Measurements from ENCODE around the gene AGT. TPM values are rescaled to one million over a fixed set of nuclear protein-coding genes. Genes with fewer than 3 reads are reported as not detected.
A peak's percentile ranks its signal among the peaks of the same experiment; 100 is the strongest.

AGT gene
- total and polyA plus RNA-seq, 4 experiments from 2014 or later, result not detected

DNA sequence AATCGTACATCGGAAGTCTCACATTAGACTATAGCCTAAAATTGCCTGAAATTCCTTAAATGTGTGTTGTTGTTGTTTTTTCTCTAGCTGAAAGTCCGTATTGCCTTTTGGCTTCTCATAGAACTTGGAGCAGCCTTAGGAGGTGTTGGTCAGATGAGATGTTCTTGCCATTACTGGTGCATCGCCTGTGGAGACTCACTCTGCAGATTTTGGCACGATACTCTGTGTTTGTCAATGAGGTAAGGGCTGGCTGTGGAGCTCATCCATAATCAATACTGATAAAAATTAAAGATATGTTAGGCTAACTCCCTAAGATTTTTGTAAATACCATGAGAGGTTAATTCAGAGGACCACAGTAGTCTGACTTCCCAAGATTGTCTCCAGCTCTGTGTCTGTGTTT is 28.9 kb downstream of the AGT start:
- intact Hi-C loops (cut with micrococcal nuclease), result no loop called here
- H3K27ac ChIP-seq (ENCODE audit: low read depth, low read length), result no peak overlapping the region
- no peaks in the 10 kb centered on the region for H3K9me3 ChIP-seq (ENCODE audit: control insufficient read depth in 1 of 2, low read length in 2 of 2)
- peaks cover 0 to 1% (median 0%) of the 10 kb centered on the region in 4 donors for H3K4me1 Mint-ChIP-seq
- ChIA-PET POLR2A (ENCODE audit: partially characterized antibody) (no interaction called here), CTCF (ENCODE audit: partially characterized antibody) (interaction anchor here (1.8 kb wide), 1 partner anchor 16 kb away, joined by 4 read pairs; no protein-coding TSS in a partner anchor)
- H3K27me3 Mint-ChIP-seq, result no peaks in the 10 kb centered on the region
- H3K4me1 ChIP-seq (ENCODE audit: insufficient read depth, low read length), result no peaks in the 10 kb centered on the region
- no peak for DNase-seq
- peaks cover 67% of the 10 kb centered on the region for H3K36me3 ChIP-seq (ENCODE audit: insufficient read depth, low read length)
- H3K27me3 ChIP-seq (ENCODE audit: insufficient read depth, low read length), result no peaks in the 10 kb centered on the region
- H3K36me3 Mint-ChIP-seq, result peaks cover 61 to 92% of the 10 kb centered on the region in 2 donors
- peaks cover 0 to 3% (median 0%) of the 10 kb centered on the region in 8 donors for H3K9me3 Mint-ChIP-seq
- no peak overlapping the region for H3K4me3 ChIP-seq (ENCODE audit: low read length in 2 of 2)
- H3K4me3 Mint-ChIP-seq, result no peak overlapping the region
- no peak overlapping the region for H3K27ac Mint-ChIP-seq

GRCh38 chr1:230684146-230684545 is 29.8 kb downstream of the AGT start:
- H3K4me3 ChIP-seq (ENCODE audit: low read length in 2 of 2), result no peak overlapping the region
- ChIA-PET CTCF (ENCODE audit: partially characterized antibody) (interaction anchor here (1.8 kb wide), 1 partner anchor 16 kb away, joined by 4 read pairs; no protein-coding TSS in a partner anchor), POLR2A (ENCODE audit: partially characterized antibody) (no interaction called here)
- H3K27me3 Mint-ChIP-seq, result no peaks in the 10 kb centered on the region
- intact Hi-C loops (cut with micrococcal nuclease), result no loop called here
- peaks cover 63 to 92% of the 10 kb centered on the region in 2 donors for H3K36me3 Mint-ChIP-seq
- H3K4me1 ChIP-seq (ENCODE audit: insufficient read depth, low read length), result no peaks in the 10 kb centered on the region
- H3K9me3 Mint-ChIP-seq, result peaks cover 0 to 3% (median 0%) of the 10 kb centered on the region in 8 donors
- no peak overlapping the region for H3K27ac Mint-ChIP-seq
- no peaks in the 10 kb centered on the region for H3K27me3 ChIP-seq (ENCODE audit: insufficient read depth, low read length)
- H3K27ac ChIP-seq (ENCODE audit: low read depth, low read length), result no peak overlapping the region
- peaks cover 0 to 1% (median 0%) of the 10 kb centered on the region in 4 donors for H3K4me1 Mint-ChIP-seq
- H3K4me3 Mint-ChIP-seq, result no peak overlapping the region
- no peak for DNase-seq
- no peaks in the 10 kb centered on the region for H3K9me3 ChIP-seq (ENCODE audit: control insufficient read depth in 1 of 2, low read length in 2 of 2)
- peaks cover 67% of the 10 kb centered on the region for H3K36me3 ChIP-seq (ENCODE audit: insufficient read depth, low read length)

GRCh38 chr1:230682882-230683610 is 30.9 kb downstream of the AGT start:
- H3K27me3 Mint-ChIP-seq, result no peaks in the 10 kb centered on the region
- ChIA-PET POLR2A (ENCODE audit: partially characterized antibody) (no interaction called here), CTCF (ENCODE audit: partially characterized antibody) (interaction anchor here (1.8 kb wide), 1 partner anchor 15 kb away, joined by 4 read pairs; no protein-coding TSS in a partner anchor)
- H3K27me3 ChIP-seq (ENCODE audit: insufficient read depth, low read length), result no peaks in the 10 kb centered on the region
- peak overlapping the region in 1 of 7 donors; percentile 14 for H3K27ac Mint-ChIP-seq
- no peak for DNase-seq
- H3K4me3 ChIP-seq (ENCODE audit: low read length in 2 of 2), result no peak overlapping the region
- H3K4me3 Mint-ChIP-seq, result no peak overlapping the region
- no peak overlapping the region for H3K27ac ChIP-seq (ENCODE audit: low read depth, low read length)
- H3K4me1 Mint-ChIP-seq, result peaks cover 0 to 1% (median 0%) of the 10 kb centered on the region in 4 donors
- H3K9me3 Mint-ChIP-seq, result peaks cover 0 to 3% (median 0%) of the 10 kb centered on the region in 8 donors
- H3K9me3 ChIP-seq (ENCODE audit: control insufficient read depth in 1 of 2, low read length in 2 of 2), result no peaks in the 10 kb centered on the region
- H3K4me1 ChIP-seq (ENCODE audit: insufficient read depth, low read length), result no peaks in the 10 kb centered on the region
- H3K36me3 Mint-ChIP-seq, result peaks cover 69 to 94% of the 10 kb centered on the region in 2 donors
- intact Hi-C loops (cut with micrococcal nuclease), result no loop called here
- peaks cover 65% of the 10 kb centered on the region for H3K36me3 ChIP-seq (ENCODE audit: insufficient read depth, low read length)

- no peaks in the 10 kb centered on the region for H3K27me3 ChIP-seq (ENCODE audit: insufficient read depth, low read length)
- no peaks in the 10 kb centered on the region for H3K9me3 ChIP-seq (ENCODE audit: control insufficient read depth in 1 of 2, low read length in 2 of 2)
- intact Hi-C loops (cut with micrococcal nuclease), result no loop called here
- peaks cover 61% of the 10 kb centered on the region for H3K36me3 ChIP-seq (ENCODE audit: insufficient read depth, low read length)
- DNase-seq, result no peak
- no peaks in the 10 kb centered on the region for H3K27me3 Mint-ChIP-seq
- peak overlapping the region in 3 of 7 donors; percentile 30 to 56 (median 41) for H3K27ac Mint-ChIP-seq
- H3K9me3 Mint-ChIP-seq, result peaks cover 0 to 3% (median 0%) of the 10 kb centered on the region in 8 donors
- H3K4me1 ChIP-seq (ENCODE audit: insufficient read depth, low read length), result no peaks in the 10 kb centered on the region
- POLR2A ChIA-PET (ENCODE audit: partially characterized antibody), result no interaction called here
- no peak overlapping the region for H3K27ac ChIP-seq (ENCODE audit: low read depth, low read length)
- no peak overlapping the region for H3K4me3 ChIP-seq (ENCODE audit: low read length in 2 of 2)
- H3K36me3 Mint-ChIP-seq, result peaks cover 63 to 91% of the 10 kb centered on the region in 2 donors
- H3K4me1 Mint-ChIP-seq, result peaks cover 0 to 1% (median 0%) of the 10 kb centered on the region in 4 donors
- CTCF ChIA-PET (ENCODE audit: partially characterized antibody), result no interaction called here
- H3K4me3 Mint-ChIP-seq, result no peak overlapping the region
Observed at GRCh38 chr1:230682274-230682673, 31.6 kb downstream of the AGT start.

GRCh38 chr1:230681599-230681998 is 32.3 kb downstream of the AGT start:
- H3K4me1 ChIP-seq (ENCODE audit: insufficient read depth, low read length), result no peaks in the 10 kb centered on the region
- ChIA-PET CTCF (ENCODE audit: partially characterized antibody) (no interaction called here), POLR2A (ENCODE audit: partially characterized antibody) (no interaction called here)
- peaks cover 0 to 1% (median 0%) of the 10 kb centered on the region in 4 donors for H3K4me1 Mint-ChIP-seq
- no peak overlapping the region for H3K4me3 ChIP-seq (ENCODE audit: low read length in 2 of 2)
- no peaks in the 10 kb centered on the region for H3K27me3 ChIP-seq (ENCODE audit: insufficient read depth, low read length)
- peaks cover 54% of the 10 kb centered on the region for H3K36me3 ChIP-seq (ENCODE audit: insufficient read depth, low read length)
- no peak overlapping the region for H3K4me3 Mint-ChIP-seq
- no peak for DNase-seq
- H3K9me3 Mint-ChIP-seq, result peaks cover 0 to 3% (median 0%) of the 10 kb centered on the region in 8 donors
- intact Hi-C loops (cut with micrococcal nuclease), result no loop called here
- H3K27me3 Mint-ChIP-seq, result no peaks in the 10 kb centered on the region
- peaks cover 62 to 88% of the 10 kb centered on the region in 2 donors for H3K36me3 Mint-ChIP-seq
- H3K27ac ChIP-seq (ENCODE audit: low read depth, low read length), result no peak overlapping the region
- peak overlapping the region in 1 of 7 donors; percentile 53 for H3K27ac Mint-ChIP-seq
- H3K9me3 ChIP-seq (ENCODE audit: control insufficient read depth in 1 of 2, low read length in 2 of 2), result no peaks in the 10 kb centered on the region

DNA sequence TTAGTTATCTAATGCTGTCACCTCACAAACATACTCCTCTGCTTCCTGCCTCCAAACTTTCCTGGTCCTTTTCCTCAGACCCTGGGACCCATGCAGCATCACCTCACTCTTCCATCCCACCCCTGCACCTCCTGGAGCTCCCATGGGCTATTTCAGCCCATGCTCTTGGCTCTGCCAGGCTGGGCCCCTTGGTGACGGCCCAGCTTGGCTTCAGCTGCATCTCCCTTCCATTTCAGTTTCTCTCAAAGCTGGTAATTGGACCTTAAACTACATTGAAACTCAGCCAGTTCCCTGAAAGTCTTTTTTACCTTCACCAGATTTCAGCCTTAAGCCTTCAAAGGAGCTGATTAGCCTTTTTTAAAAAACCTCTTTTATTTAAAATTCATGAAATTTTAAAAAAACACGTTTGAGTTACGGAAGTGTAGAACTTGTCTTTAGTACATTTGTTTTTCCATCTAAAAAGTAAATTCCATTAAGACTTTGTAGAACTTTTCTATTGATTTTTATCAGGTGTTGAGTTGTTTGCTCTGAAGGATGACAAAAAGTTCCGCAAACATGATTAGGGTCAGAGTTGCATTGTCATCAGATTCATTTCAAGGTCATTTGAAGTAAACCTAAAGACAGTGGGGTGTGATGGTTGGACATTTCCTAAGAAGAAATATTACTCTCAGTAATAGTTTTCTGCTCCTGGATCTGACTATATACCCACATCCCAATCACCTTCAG is 33.5 kb downstream of the AGT start:
- CTCF ChIA-PET (ENCODE audit: partially characterized antibody), result no interaction called here
- no peak overlapping the region for H3K27ac Mint-ChIP-seq

GRCh38 chr1:230679825-230680224 is 34.1 kb downstream of the AGT start:
- H3K9me3 ChIP-seq (ENCODE audit: control insufficient read depth in 1 of 2, low read length in 2 of 2), result no peaks in the 10 kb centered on the region
- peaks cover 0 to 4% (median under 1%) of the 10 kb centered on the region in 4 donors for H3K4me1 Mint-ChIP-seq
- no peaks in the 10 kb centered on the region for H3K27me3 Mint-ChIP-seq
- no peak overlapping the region for H3K27ac Mint-ChIP-seq
- ChIA-PET CTCF (ENCODE audit: partially characterized antibody) (no interaction called here), POLR2A (ENCODE audit: partially characterized antibody) (no interaction called here)
- peaks cover 63 to 84% of the 10 kb centered on the region in 2 donors for H3K36me3 Mint-ChIP-seq
- H3K4me3 ChIP-seq (ENCODE audit: low read length in 2 of 2), result no peak overlapping the region
- no peaks in the 10 kb centered on the region for H3K4me1 ChIP-seq (ENCODE audit: insufficient read depth, low read length)
- H3K9me3 Mint-ChIP-seq, result peaks cover 0 to 3% (median 0%) of the 10 kb centered on the region in 8 donors
- H3K27ac ChIP-seq (ENCODE audit: low read depth, low read length), result no peak overlapping the region
- peaks cover 48% of the 10 kb centered on the region for H3K36me3 ChIP-seq (ENCODE audit: insufficient read depth, low read length)
- intact Hi-C loops (cut with micrococcal nuclease), result loop anchor here (10.0 kb wide), 1 partner anchor 535 kb away; no protein-coding TSS in a partner anchor
- no peaks in the 10 kb centered on the region for H3K27me3 ChIP-seq (ENCODE audit: insufficient read depth, low read length)
- DNase-seq, result no peak
- H3K4me3 Mint-ChIP-seq, result no peak overlapping the region

More for the DNA sequence above, 33.5 kb downstream of the AGT start:
- Histone ChIP-seq H3K27me3 (ENCODE audit: insufficient read depth, low read length) (no peaks in the 10 kb centered on the region), H3K4me1 (ENCODE audit: insufficient read depth, low read length) (no peaks in the 10 kb centered on the region), H3K4me3 (ENCODE audit: low read length in 2 of 2) (no peak overlapping the region), H3K9me3 (ENCODE audit: control insufficient read depth in 1 of 2, low read length in 2 of 2) (no peaks in the 10 kb centered on the region), H3K27ac (ENCODE audit: low read depth, low read length) (no peak overlapping the region), H3K36me3 (ENCODE audit: insufficient read depth, low read length) (peaks cover 52% of the 10 kb centered on the region)
- Mint-ChIP-seq H3K4me1 (peaks cover 0 to 4% (median under 1%) of the 10 kb centered on the region in 4 donors), H3K4me3 (no peak overlapping the region), H3K36me3 (peaks cover 62 to 87% of the 10 kb centered on the region in 2 donors), H3K27me3 (no peaks in the 10 kb centered on the region), H3K9me3 (peaks cover 0 to 3% (median 0%) of the 10 kb centered on the region in 8 donors)
- DNase-seq, result no peak
- intact Hi-C loops (cut with micrococcal nuclease), result no loop called here
- POLR2A ChIA-PET (ENCODE audit: partially characterized antibody), result no interaction called here

All from CD4-positive, alpha-beta memory T cell (primary cell).